Measurements from ENCODE around the gene DDC.

Gene DDC

GRCh38 chr7:50409856-50410745 is 155.1 kb downstream of the DDC start:
- DNase-seq, result no peak
